ENCODE results near the gene HSPBP1.

HSPBP1 gene

DNA sequence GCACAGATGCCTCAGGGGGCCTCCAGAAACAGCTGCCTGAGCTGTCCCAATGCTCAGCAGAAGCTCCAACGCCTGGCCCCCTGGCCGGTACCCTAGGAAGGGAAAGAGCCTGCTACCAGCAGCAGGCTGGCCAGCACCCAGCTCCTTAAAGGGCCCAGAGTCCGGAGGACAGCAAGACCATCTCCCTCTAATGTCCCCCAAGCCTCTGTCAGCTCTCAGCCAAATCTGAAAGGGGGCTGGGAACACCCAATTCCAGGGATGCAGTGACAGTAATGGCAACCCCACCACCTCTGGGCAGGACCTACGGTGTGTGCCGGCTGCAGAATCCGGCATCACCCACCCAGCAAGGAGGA, 25.3 kb downstream of the HSPBP1 start:
- DNase-seq (ENCODE audit: low read depth): no peak

DNA sequence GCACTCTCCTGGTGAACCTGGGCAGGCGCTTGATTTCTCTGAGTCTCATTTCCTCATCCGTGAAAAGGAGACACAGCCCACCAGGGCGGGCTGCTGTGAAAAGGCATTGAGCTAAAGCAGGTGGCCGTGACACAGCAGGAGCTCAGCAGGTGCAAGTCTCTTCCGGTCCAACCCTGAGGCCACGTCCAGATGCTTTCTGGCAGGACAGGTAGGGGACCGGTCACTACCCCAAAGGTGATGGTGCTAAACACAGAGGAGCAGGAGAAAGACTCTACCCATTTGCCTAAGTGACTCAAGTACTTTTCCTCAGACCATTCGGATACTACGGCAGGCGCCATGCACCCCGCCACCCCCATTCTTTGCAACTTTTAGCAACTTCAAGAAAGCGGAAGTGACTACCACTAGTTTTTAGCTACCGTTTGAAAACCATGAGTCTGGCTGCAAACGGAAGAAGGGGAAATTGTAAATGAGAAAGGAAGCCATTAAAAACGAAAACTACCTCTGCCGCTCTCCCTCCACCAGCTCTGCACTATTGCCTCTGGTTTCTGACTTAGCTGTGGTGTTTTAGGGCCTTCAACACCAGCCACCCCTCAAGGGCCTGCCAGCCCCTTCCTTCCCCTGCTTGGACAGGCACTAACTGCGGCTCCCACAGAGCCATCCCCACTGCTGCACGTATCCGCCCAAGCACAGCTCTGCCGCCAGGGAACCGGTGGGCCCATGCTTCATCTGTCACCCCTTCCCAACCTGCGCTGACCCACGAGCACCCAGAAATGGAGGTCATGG, 25.9 kb downstream of the HSPBP1 start:
- DNase-seq (ENCODE audit: low read depth): peak; percentile 56

DNA sequence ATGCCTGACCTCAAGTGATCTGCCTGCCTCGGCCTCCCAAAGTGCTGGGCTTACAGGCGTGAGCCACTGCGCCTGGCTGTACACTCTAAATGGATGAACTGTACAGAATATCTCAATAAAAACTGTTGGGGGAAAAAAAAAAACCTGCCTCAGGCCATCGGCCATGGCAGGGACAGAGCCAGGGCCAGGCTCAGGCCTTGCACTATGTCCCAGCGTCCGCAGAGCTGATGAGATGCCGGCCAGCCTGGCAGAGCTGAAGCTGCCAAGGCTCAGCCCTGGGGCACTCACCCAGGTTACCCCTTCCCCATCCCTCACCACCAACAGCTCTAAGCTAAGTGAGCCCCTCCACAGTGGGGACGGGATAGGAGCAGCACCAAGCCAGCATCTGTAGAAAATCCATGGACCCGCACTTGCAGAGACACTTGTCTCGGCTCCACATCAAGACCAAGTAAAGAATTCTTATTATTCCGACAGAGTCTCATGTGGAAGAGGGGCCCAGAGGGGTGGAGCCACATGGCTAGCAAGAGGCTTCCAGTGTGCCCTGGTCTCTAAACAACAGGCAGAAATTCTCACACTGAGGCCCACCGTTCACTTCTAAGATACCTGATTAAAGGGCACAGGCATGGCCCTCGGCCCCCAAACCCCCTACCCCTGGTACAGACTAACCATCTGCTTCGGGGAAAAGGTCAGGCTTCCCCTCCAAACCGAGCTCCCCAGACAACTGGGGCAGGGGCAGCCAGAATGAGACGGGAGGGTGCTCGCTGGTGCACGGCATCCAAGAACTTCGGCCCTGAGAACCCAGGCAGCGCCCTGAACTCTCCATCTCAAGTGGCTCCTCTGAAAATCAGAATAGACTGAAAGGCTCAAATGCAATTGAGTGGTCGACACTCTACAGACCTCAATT, 26.9 kb downstream of the HSPBP1 start:
- no peak for DNase-seq (ENCODE audit: low read depth)

DNA sequence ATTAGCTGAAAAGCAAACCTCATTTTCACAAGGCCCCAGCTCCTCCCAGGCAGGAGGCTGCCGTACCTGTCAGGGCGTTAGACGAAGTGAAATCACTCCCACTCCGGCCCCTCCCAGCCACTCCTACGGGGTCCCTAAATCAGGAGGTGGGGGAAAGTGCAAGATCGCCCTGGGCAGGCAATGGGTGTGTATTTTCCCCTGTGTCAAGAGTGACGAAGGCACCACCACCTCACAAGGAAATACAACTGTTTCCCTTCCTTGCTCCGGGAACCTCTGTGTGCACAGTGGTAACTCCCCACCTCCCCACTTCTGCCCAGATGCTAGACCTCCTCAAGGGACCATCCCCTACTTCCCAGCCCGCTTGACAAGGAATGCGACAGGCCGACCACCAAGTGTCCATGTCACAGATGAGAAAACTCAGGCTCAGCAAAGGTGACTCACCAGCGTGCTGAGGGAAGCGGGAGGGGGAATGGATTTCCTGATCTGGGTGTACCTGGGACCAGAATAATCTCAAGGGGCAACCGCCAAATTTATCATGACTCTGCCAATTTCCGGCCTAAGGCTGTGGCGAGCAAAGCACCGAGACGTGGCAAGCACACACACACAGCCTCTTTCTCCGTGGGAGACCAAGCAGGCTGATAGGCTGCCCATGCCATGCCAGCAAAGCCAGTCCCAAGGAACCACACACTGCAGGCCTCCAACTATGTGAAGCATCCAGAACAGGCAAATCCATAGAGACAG, 28.4 kb downstream of the HSPBP1 start:
- peak; percentile 58 for DNase-seq (ENCODE audit: low read depth)

DNA sequence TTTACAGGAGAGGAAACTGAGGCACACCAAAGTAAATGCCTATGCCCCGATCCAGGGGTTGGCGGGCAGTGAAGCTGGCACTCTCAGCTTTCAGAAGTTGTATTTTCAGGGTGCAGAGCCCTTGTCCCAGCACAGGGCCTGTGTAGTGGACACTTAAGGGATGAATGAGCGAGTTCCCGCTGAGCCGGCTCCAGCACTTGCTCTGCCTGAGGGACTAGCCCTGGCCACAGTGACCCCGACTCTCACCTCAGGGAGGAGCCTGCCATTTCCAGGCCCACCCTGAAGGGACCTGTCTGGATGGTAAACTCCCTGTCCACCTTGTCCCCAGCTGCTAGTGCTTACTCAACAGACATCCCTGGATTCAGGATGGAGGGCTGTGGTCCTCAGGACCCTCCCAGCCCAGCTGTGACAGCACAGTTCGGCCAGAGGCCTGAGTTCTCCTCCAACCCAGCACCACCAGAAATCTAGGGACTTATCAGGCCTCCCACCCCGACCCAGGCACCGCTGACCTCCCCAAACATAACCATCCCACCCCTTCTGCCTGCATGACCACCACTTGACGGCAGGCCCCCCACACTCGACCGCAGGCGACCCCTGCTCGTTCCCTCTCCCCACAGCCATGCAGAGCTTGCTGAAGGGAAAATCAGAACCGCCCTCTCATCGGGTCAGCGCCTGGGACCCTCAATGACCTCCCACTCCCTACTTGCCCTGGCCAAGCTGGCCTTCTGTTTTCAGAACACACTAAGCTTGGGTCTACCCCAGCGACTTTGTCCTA, 29.5 kb downstream of the HSPBP1 start:
- no peak for DNase-seq (ENCODE audit: low read depth)

DNA sequence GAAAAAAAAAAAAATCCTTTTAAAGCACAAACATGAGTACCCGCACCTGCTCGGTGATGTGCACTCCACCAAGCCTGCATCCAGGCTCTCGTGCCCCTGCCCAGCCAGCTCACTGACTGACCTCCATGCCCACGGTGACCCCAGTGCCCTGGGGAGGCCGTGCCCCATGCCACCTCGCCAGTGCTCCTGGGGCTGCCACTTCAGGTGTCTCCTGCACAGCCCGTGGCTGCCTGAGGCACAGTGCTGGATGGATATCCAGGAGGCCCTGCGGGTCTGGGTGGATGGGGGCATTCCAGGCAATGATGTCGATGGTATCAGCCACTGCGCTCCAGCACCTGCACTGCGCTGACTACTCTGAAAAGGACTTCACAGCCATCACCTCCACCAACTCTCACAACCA, 30.1 kb downstream of the HSPBP1 start:
- no peak for DNase-seq (ENCODE audit: low read depth)

DNA sequence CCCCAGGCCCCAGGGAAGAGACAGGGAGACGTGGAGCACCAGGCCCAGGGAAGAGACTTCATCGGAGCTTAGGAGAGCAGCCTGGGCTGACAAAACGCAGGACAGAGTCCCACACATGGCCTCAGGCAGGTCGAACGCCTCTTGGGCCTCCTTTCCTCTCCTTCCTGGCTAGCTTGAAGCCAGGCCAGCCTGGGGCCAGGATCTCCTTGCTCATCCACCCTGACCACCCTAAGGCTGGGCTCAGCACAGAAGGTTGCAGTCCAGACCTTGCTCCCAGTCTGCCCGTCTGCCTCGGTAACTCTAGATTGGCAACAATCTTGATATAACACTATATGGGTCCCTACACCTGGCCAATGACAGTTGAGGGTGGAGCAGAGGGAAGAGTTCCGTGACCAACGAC, 31.2 kb downstream of the HSPBP1 start:
- no peak for DNase-seq (ENCODE audit: low read depth)

DNA sequence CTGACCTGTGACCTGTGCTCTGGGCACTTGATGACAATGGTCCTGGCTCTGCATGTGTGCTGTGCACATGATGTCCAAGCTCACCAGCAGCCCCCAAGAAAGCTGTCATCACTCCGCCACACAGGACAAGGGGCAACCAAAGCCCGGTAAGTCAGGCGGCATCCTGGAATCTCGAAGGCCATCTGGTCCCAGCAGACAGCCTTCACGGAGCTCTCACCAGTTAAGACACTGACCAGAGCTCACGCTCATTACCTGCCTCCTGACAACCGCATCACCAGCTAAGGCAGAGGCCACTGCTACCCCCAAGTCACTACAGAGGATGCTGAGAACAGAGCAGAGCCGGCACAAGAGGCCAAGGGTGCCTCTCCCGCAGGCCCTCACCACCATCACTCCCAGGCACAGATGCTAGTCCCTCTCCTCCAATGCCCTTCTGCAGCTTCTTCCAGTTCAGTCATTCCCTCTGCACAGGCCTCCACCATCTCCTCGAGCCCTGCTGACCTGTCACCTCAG, 31.7 kb downstream of the HSPBP1 start:
- no peak for DNase-seq (ENCODE audit: low read depth)

DNA sequence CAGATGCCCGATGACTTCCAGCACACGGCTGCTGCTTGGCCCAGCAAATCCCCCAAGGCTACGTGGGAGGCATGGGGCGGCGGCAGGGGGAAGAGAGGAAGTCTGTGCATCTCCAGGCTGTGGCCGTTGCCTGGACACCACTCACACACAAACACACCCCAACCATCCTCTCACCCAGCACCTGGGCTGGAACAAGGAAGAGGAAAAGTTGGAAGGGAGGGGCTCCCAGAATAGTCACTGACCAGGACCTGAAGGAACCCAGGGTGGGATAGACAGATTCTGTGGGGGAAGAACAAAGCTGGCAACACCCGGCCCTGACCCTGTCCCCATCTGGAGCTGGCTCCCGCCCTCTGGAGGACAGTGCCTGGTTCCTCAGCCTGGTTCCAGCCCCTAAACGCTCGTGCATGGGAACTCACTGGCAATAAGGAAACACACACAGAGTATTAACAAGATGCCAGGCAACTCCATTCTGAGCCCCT, 32.2 kb downstream of the HSPBP1 start:
- DNase-seq (ENCODE audit: low read depth): no peak

DNA sequence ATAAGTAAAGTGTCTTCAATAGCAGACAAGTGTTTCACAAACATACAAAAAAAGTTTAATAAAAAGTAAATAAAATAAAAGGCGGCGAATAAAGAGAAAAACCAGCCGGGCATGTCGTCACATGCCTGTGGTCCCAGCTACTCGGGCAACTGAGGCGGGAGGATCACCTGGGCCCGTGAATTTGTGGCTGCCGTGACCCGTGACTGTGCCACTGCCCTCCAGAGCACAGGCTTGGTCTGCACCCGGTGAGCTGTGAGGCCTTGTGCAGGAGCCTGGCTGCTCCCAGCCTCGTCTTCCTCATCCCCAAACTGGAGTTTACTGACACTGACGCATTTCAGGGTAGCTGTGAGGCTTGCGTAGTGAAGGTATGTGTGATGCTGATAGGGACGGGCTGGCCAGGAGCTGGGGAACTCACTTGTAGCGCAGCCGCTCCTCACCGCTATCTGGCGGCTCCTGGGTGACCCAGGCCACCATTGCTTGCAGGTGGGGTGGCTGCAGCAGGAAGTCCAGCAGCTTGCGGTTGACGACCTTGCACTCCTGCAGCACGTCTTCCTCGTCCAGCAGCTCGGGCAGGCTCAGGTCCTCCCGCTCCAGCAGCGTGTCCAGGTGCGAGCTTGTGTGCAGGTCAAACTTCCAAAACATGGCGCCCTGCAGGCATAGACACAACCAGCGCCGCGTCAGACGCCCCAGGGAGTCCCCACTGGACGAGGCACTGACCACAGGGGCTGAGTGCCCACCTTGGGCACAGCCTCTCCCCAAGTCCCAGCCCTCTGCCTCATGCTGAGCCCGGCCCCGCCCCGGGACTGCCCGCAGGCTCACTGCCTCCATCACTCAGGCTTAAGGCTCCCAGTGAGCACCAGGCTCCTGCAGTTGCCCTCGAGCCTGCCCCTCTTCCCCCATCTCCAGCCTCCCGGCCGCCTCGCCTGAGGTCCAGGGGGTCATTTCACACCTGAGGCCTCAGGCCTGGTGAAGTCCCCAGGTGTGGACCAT, 33.2 kb downstream of the HSPBP1 start:
- DNase-seq (ENCODE audit: low read depth): no peak

DNA sequence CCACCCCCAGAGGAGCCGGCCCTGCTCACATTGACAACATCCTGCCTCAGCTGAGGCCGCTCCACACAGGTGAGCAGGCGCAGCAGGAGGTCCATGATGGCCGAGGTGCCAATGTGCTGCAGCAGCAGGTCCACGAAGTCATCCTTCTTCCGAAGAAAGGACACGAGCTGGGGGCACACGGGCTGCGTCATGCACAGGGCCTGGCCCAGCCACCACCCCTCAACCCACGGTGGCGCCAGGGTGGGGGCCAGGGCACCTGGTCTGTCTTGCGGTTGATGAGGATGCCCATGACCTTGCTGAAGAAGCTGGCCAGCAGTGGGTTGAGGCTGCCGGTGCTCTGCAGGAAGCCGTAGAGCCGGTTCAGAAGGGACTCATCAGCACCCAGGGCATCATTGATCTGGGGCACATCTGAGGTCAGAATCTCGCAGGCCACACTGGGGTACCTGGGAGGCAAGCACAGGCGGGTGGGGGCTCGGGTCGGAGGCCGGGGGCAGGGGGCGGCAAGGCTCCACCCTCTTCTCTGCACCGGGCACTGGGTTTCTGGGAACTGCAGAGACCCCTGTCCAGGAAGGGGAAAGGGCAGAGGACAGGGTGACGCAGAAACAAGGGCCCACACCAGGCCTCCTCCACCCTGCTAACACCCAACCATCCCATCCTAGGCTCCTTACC, 34.5 kb downstream of the HSPBP1 start:
- no peak for DNase-seq (ENCODE audit: low read depth)

DNA sequence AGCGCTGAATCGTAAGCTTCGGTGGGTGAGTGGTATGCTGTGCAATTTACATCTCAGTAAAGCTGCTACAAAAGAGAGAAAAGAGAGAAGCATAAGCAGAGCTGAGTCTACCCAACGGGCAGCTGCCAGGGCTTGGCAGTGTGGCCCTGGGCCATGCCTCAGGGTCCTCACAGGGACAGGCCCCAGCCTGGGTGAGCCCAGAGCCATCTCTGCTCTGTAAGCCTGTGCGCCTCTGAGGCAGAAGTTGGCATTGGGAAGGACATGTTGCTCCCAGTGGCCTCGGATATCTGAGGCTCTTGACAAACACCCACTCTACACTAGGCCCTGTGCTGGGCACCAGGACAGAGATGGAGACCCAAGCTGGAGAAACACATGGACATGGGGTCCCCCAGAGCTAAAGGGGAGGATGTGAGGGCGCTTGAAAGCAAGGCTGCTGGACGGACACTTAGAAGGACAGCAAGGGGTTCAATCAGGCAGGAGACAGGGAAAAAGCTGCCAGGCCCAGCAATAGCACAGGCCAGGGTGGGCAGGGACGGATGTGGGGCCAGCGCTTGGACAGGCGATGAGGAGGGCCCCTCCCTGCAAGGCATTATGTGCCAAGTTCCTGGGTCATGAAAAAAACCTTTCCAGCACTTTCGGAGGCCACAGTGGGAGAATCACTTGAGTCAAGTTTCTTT, 35.8 kb downstream of the HSPBP1 start:
- DNase-seq (ENCODE audit: low read depth): no peak

DNA sequence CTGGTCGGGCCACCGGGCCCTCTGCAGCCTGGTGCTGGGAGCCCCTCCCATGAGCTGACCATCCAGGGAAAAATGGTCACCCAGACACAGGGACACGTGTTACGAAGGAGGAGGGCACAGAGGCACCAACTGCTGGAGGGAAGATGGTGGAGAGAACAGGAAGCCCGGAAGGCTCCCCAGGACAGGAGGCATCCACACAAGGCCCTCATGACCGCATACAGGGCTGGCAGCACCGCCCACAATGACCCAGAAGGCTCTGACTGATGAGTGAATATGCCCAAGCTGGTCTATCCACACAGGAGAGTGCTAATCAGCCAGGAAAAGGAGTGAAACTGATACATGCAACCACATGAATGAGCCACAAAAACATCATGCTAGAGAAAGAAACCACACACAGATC, 37.4 kb downstream of the HSPBP1 start:
- DNase-seq (ENCODE audit: low read depth): no peak

DNA sequence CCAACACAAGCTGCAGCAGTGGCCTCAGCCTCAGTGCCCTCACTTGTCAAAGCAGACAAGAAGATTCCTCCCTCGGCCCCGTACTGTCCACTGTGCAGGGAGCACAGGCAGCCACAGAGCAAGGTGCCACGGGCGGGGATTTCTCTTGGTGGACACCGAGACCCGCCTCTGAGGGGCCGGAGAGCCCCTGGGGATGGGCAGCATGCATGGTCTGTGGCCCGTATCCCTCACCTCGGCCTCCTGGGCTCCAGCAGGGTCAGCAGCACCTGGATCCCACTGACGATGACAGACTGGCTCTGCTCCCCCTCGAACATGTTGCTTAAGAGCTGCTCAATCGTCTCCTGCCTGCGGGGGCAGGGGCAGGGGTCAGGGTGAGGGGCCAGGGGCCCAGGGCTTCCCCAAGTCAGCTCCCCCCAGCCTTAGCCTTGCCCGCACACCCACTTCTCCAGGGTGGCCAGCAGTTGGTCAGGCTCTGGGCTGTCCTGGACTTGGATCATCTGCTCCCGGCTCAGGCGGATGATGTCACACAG, 37.9 kb downstream of the HSPBP1 start:
- DNase-seq (ENCODE audit: low read depth): no peak

DNA sequence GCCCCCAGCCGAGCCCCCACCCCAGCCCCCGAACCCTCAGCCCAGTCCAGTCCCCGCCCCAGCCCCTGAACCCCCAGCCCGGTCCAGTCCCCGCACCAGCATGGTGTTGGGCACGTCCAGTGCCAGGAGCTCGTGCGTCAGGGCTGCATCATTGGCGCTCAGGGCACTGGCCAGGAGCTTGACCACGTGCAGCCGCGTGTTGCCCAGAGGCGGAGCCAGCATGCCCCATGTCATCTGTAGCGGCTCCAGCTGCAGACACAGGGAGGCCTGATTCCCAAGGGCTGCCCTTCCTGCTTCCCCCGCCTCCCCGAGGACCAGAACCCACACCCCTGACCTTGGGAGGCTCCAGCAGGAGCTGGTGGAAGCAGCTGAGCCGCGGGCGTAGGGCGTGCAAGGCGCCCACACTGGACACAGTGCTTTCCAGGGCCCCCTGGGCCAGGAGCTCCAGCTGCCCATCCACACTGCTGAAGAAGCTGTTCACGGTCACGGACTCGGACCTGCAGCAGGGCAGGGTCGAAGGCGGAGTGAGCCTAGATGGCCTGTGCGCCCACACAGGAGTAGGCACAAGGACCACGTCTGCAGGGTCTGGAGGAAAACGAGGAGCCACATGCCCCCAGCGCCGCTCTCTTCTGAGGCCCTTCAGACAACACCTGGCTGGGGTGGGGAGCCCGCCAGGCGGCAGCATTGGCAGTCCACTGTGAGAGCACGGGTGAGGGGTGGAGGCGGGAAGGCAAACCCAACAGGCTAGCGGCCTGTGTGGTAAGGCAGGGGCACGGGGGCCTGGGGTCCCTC, 38.6 kb downstream of the HSPBP1 start:
- DNase-seq (ENCODE audit: low read depth): no peak

DNA sequence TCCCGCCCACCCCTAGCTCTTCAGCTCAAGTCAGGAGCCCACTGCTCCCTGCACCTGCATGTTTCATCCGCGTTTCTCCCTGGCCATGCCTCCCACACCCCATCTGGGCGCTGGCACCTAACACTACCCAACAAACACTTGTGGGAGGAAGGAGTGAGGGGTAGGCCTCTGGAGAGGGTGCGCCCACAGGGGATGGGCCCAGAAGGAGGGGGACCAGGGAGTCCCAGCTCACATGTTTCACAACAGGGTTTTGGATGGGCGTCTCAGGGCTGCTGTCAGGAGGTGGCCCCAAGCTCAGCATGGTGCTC, 39.2 kb downstream of the HSPBP1 start:
- no peak for DNase-seq (ENCODE audit: low read depth)

DNA sequence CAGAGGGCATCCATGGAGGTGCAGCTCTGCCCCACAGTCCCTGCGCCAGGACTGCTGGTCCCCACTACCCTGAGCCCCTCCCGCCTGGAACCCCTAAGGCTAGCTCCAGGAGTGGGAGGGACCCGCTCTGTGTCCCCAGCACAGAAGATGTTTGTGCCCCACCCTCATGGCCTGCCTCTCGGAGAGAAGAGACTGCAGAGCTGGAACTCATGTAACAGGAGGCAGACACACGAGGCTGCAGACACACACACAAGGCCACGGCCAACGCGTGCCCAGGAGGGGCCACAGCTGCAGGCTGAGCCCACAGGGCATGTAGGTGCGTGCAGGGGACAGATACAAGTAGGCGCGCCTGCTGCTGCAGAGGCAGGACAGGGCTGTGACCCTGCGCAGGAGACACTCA, 40.9 kb downstream of the HSPBP1 start:
- DNase-seq (ENCODE audit: low read depth): no peak

DNA sequence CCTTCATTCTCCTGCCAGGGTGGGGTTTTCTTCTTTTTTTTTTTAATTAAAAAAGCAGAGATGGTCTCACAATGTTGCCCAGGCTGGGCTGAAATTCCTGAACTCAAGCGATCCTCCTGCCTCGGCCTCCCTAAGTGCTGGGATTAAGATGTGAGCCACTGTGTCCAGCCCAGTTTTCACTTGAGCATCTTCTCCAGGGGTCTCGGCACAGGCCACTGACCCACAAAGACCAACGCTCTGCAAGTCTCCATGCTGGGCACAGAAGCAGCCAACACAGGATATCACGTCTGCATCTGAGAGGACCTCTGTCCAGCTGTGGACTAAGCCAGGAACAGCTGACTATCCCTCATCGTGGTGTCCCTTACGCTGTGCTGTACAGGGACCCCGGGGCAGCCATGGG, 41.9 kb downstream of the HSPBP1 start:
- DNase-seq (ENCODE audit: low read depth): no peak

All from T-helper 22 cell (primary cell).